ENCODE results near the gene PLIN5.

The PLIN5 gene

GRCh38 chr19:4505570-4506448, 29.2 kb downstream of the PLIN5 start:
- no peak for DNase-seq (ENCODE audit: low read depth)

GRCh38 chr19:4504891-4505569, 30.0 kb downstream of the PLIN5 start:
- DNase-seq (ENCODE audit: low read depth): no peak

GRCh38 chr19:4504297-4504701, 30.7 kb downstream of the PLIN5 start:
- DNase-seq (ENCODE audit: low read depth): no peak

GRCh38 chr19:4503825-4504170, 31.2 kb downstream of the PLIN5 start:
- DNase-seq (ENCODE audit: low read depth): no peak

GRCh38 chr19:4503132-4503824, 31.7 kb downstream of the PLIN5 start:
- no peak for DNase-seq (ENCODE audit: low read depth)

- no peak for DNase-seq (ENCODE audit: low read depth)
Measured at GRCh38 chr19:4502282-4503131, 32.5 kb downstream of the PLIN5 start.

- DNase-seq (ENCODE audit: low read depth): no peak
Measured at GRCh38 chr19:4501691-4502090, 33.3 kb downstream of the PLIN5 start.

GRCh38 chr19:4500841-4501591, 34.0 kb downstream of the PLIN5 start:
- DNase-seq (ENCODE audit: low read depth): no peak

- no peak for DNase-seq (ENCODE audit: low read depth)
Measured at GRCh38 chr19:4499855-4500254, 35.2 kb downstream of the PLIN5 start.

GRCh38 chr19:4499318-4499717, 35.7 kb downstream of the PLIN5 start:
- no peak for DNase-seq (ENCODE audit: low read depth)

- no peak for DNase-seq (ENCODE audit: low read depth)
Measured at GRCh38 chr19:4498694-4499093, 36.3 kb downstream of the PLIN5 start.

GRCh38 chr19:4497770-4498389, 37.1 kb downstream of the PLIN5 start:
- DNase-seq (ENCODE audit: low read depth): no peak

- DNase-seq (ENCODE audit: low read depth): no peak
Measured at GRCh38 chr19:4496304-4496703, 38.7 kb downstream of the PLIN5 start.

GRCh38 chr19:4495471-4495870, 39.6 kb downstream of the PLIN5 start:
- DNase-seq (ENCODE audit: low read depth): no peak

- DNase-seq (ENCODE audit: low read depth): no peak
Measured at GRCh38 chr19:4494691-4495064, 40.3 kb downstream of the PLIN5 start.

- no peak for DNase-seq (ENCODE audit: low read depth)
Measured at GRCh38 chr19:4493929-4494690, 40.9 kb downstream of the PLIN5 start.

GRCh38 chr19:4493104-4493928, 41.7 kb downstream of the PLIN5 start:
- no peak for DNase-seq (ENCODE audit: low read depth)

- DNase-seq (ENCODE audit: low read depth): no peak
Measured at GRCh38 chr19:4492337-4493103, 42.5 kb downstream of the PLIN5 start.

Measured in stimulated activated CD8-positive, alpha-beta memory T cell treated with anti-CD3 and anti-CD28 coated beads, Interleukin-15, amount 100 ng/mL, for 1 hour (primary cell).